Nephron (organoid): ENCODE data around the gene KIF6.

Source experiments
- H3K27ac Mint-ChIP-seq, 3 experiments: 2 replicates each; pipeline ENCODE4 v1.8.0; 2020; ENCODE audit warnings: mixed read lengths in 3 of 3, mild to moderate bottlenecking in 2 of 3, moderate library complexity in 1 of 3
- H3K27me3 Mint-ChIP-seq: 2 replicates; pipeline ENCODE4 v1.8.0; 2021; ENCODE audit warnings: low read depth, mild to moderate bottlenecking, moderate library complexity, mixed read lengths
- H3K36me3 Mint-ChIP-seq: 2 replicates; pipeline ENCODE4 v1.8.0; 2020; ENCODE audit warnings: low read depth, mixed read lengths
- H3K4me1 Mint-ChIP-seq: 2 replicates; pipeline ENCODE4 v1.8.0; 2020; ENCODE audit warnings: mixed read lengths
- H3K4me3 Mint-ChIP-seq, 3 experiments: 2 replicates each; pipeline ENCODE4 v1.8.0; 2020; ENCODE audit warnings: mild to moderate bottlenecking in 3 of 3, mixed read lengths in 3 of 3, moderate library complexity in 2 of 3
- H3K9me3 Mint-ChIP-seq: 2 replicates; pipeline ENCODE4 v1.8.0; 2020; ENCODE audit warnings: mixed read lengths
- TF ChIP-seq, protein P1 (sequence below), 3 experiments: fragments of 200-600 bp; sonication (generic); IDR thresholded peaks; one replicate each; pipeline ENCODE4 v1.5.0; 2021; ENCODE audit warnings: antibody characterized with exemption in 3 of 3; ENCODE audit not compliant: unreplicated experiment in 3 of 3

KIF6 gene

GRCh38 chr6:39702265-39702664, 22.9 kb downstream of the KIF6 start:
- H3K27ac Mint-ChIP-seq = no peak overlapping the region
- H3K4me3 Mint-ChIP-seq = no peak overlapping the region
- no peaks in the 10 kb centered on the region for H3K4me1 Mint-ChIP-seq
- H3K27me3 Mint-ChIP-seq = no peaks in the 10 kb centered on the region
- no peaks in the 10 kb centered on the region for H3K36me3 Mint-ChIP-seq
- no peaks in the 10 kb centered on the region for H3K9me3 Mint-ChIP-seq
- TF ChIP-seq, protein P1, sequence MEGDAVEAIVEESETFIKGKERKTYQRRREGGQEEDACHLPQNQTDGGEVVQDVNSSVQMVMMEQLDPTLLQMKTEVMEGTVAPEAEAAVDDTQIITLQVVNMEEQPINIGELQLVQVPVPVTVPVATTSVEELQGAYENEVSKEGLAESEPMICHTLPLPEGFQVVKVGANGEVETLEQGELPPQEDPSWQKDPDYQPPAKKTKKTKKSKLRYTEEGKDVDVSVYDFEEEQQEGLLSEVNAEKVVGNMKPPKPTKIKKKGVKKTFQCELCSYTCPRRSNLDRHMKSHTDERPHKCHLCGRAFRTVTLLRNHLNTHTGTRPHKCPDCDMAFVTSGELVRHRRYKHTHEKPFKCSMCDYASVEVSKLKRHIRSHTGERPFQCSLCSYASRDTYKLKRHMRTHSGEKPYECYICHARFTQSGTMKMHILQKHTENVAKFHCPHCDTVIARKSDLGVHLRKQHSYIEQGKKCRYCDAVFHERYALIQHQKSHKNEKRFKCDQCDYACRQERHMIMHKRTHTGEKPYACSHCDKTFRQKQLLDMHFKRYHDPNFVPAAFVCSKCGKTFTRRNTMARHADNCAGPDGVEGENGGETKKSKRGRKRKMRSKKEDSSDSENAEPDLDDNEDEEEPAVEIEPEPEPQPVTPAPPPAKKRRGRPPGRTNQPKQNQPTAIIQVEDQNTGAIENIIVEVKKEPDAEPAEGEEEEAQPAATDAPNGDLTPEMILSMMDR (IDR thresholded peaks at IDR 0.05; ENCODE audit: unreplicated experiment in 3 of 3) = no peak

DNA sequence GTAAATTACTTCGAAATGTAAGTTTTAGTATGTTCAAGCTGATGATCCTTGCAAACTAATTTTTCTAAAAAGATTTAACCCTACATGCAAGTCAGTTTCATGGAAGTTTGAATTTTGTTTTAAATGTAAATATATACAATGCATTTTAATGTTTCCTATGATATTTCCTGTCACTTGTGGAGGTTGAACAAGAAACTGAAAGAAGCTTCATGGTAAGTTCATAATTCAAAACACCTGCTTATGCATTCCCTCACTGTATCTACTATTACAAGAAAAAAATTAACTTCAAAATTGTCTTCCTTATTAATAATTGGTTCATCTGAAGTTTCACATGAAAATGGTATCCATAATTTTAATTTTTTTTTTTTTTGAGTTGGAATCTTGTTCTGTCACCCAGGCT, 24.8 kb downstream of the KIF6 start:
- Mint-ChIP-seq H3K27me3 (no peaks in the 10 kb centered on the region), H3K27ac (no peak overlapping the region), H3K9me3 (no peaks in the 10 kb centered on the region), H3K4me1 (no peaks in the 10 kb centered on the region), H3K36me3 (no peaks in the 10 kb centered on the region), H3K4me3 (no peak overlapping the region)
- TF ChIP-seq, protein P1 (IDR thresholded peaks at IDR 0.05; ENCODE audit: unreplicated experiment in 3 of 3) = no peak

DNA sequence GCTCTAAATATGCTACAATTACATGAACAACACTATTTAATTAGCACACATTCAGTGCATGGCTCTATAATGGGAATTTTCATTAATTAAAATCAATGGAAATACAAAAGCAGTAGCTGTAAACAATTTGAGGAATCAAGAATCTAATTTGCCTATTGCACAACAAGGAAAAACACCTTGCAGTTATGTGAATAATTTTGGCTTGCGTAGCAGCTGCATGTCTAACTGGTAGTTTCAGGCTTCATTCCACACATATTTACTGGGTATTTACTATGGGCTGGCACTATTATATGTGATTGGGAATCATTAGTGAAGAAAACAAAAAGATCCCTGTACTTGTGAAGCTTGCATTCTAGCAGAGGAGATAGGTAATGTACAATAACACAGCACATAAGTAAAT, 26.4 kb downstream of the KIF6 start:
- H3K27me3 Mint-ChIP-seq = no peaks in the 10 kb centered on the region
- no peak overlapping the region for H3K4me3 Mint-ChIP-seq
- no peak overlapping the region for H3K27ac Mint-ChIP-seq
- TF ChIP-seq, protein P1 (IDR thresholded peaks at IDR 0.05; ENCODE audit: unreplicated experiment in 3 of 3) = no peak
- H3K36me3 Mint-ChIP-seq = no peaks in the 10 kb centered on the region
- no peaks in the 10 kb centered on the region for H3K4me1 Mint-ChIP-seq
- H3K9me3 Mint-ChIP-seq = no peaks in the 10 kb centered on the region

DNA sequence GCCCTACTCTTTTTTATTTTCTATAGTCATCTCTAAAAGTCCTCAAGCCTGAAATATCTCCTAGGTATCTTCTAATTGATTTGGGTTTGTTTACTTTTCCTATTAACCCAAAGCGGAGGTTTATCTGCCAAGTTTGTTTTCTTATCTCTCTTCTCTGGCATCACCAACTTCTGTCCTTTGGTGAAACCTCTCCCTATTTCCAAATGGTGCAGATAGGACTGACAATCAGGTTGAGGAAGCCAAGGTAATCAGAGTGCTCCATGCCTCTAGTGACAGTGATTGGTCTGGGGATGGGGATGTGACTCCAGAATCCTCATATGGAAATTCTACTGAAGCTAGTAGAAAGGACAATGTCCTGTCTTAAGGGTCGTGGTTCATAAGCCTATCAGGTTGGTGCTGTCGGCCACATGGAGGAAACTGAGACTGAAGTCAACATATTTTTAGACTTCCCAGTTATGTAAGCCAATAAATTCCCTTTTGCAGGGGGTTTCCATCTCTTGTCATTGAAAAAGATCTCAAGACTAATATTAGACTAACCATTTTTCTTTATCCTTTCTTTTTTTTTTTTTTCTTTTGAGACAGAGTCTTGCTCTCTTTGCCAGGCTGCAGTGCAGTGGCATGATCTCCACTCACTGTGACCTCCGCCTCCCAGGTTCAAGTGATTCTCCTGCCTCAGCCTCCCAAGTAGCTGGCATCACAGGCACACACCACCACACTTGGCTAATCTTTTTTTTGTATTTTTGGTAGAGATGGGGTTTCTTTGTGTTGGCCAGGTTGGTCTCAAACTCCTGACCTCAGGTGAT, 28.0 kb downstream of the KIF6 start:
- no peaks in the 10 kb centered on the region for H3K27me3 Mint-ChIP-seq
- TF ChIP-seq, protein P1 (IDR thresholded peaks at IDR 0.05; ENCODE audit: unreplicated experiment in 3 of 3) = no peak
- no peaks in the 10 kb centered on the region for H3K4me1 Mint-ChIP-seq
- H3K4me3 Mint-ChIP-seq = no peak overlapping the region
- no peaks in the 10 kb centered on the region for H3K36me3 Mint-ChIP-seq
- H3K27ac Mint-ChIP-seq = no peak overlapping the region
- H3K9me3 Mint-ChIP-seq = no peaks in the 10 kb centered on the region

DNA sequence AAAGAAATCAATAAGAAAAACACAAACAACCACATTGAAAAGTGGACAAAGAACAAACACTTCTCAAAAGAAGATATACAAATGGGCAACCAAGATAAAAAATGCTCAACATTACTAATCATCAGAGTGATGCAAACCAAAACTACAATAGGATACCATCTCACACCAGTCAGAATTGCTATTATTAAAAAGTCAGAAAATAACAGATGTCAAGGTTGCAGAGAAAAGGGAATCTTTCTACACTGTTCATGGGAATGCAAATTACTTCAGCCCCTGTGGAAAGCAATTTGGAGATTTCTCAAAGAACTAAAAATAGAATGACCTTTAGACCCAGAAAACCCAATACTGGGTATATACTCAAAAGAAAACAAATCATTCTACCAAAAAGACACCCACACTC, 29.8 kb downstream of the KIF6 start:
- no peaks in the 10 kb centered on the region for H3K36me3 Mint-ChIP-seq
- H3K27me3 Mint-ChIP-seq = no peaks in the 10 kb centered on the region
- no peaks in the 10 kb centered on the region for H3K4me1 Mint-ChIP-seq
- TF ChIP-seq, protein P1 (IDR thresholded peaks at IDR 0.05; ENCODE audit: unreplicated experiment in 3 of 3) = no peak
- no peak overlapping the region for H3K27ac Mint-ChIP-seq
- no peak overlapping the region for H3K4me3 Mint-ChIP-seq
- H3K9me3 Mint-ChIP-seq = no peaks in the 10 kb centered on the region

- Mint-ChIP-seq H3K36me3 (no peaks in the 10 kb centered on the region), H3K4me1 (no peaks in the 10 kb centered on the region), H3K27ac (no peak overlapping the region), H3K27me3 (no peaks in the 10 kb centered on the region), H3K9me3 (no peaks in the 10 kb centered on the region), H3K4me3 (no peak overlapping the region)
- TF ChIP-seq, protein P1 (IDR thresholded peaks at IDR 0.05; ENCODE audit: unreplicated experiment in 3 of 3) = no peak
Measured at GRCh38 chr6:39693206-39693605, 32.0 kb downstream of the KIF6 start.
